ENCODE results near the gene CABP5.

Gene CABP5

GRCh38 chr19:47996230-47996727, 47.6 kb downstream of the CABP5 start:
- TF ChIP-seq GATA2 (IDR thresholded peaks at IDR 0.05; ENCODE audit: low read depth, low read length) (no peak), GATA3 (IDR thresholded peaks at IDR 0.05; ENCODE audit: low read depth, low read length) (no peak)

GRCh38 chr19:47994209-47994802, 49.6 kb downstream of the CABP5 start, which contains the start of gene ELSPBP1:
Gene ELSPBP1 (plus strand): TSS chr19:47994632. CDS start chr19:48008668, 14,036 bp downstream.
- TF ChIP-seq GATA3 (IDR thresholded peaks at IDR 0.05; ENCODE audit: low read depth, low read length) (no peak), GATA2 (IDR thresholded peaks at IDR 0.05; ENCODE audit: low read depth, low read length) (no peak)

- TF ChIP-seq GATA2 (IDR thresholded peaks at IDR 0.05; ENCODE audit: low read depth, low read length) (no peak), GATA3 (IDR thresholded peaks at IDR 0.05; ENCODE audit: low read depth, low read length) (no peak)
Observed at GRCh38 chr19:47992070-47992469, 51.8 kb downstream of the CABP5 start, which contains the start of gene BSPH1. Gene BSPH1 (minus strand): TSS chr19:47992170. CDS start chr19:47992081, 89 bp downstream.

- no peak for TF ChIP-seq GATA2 (IDR thresholded peaks at IDR 0.05; ENCODE audit: low read depth, low read length)
- no peak for TF ChIP-seq GATA3 (IDR thresholded peaks at IDR 0.05; ENCODE audit: low read depth, low read length)
Observed at GRCh38 chr19:47991191-47991808, 52.6 kb downstream of the CABP5 start.
